Neural cell (in vitro differentiated cells): ENCODE results near the gene MAP3K5. TPM values are rescaled to one million over a fixed set of nuclear protein-coding genes. Genes with fewer than 3 reads are reported as not detected.

ENCODE experiments used
- H2AFZ ChIP-seq: fragments of 200-600, 300-800 bp; sonication (generic), shearing (Covaris generic); 2 replicates; pipeline ENCODE4 v1.6.0; 2014; ENCODE audit warnings: low read depth, mild to moderate bottlenecking, antibody characterized with exemption, low read length, moderate library complexity
- H3F3A ChIP-seq: fragments of 200-600 bp; shearing (Covaris generic); 2 replicates; pipeline ENCODE4 v1.6.1; 2016; ENCODE audit warnings: mild to moderate bottlenecking, moderate library complexity, mixed read lengths, antibody characterized with exemption, low read length; ENCODE audit not compliant: insufficient read depth, poor library complexity, severe bottlenecking
- H3K27ac ChIP-seq: fragments of 200-600, 300-800 bp; sonication (generic), shearing (Covaris generic); 2 replicates; pipeline ENCODE4 v1.5.1; 2014; ENCODE audit warnings: mild to moderate bottlenecking, low read length, moderate library complexity
- H3K27me3 ChIP-seq: fragments of 300-800, 200-600 bp; sonication (generic), shearing (Covaris generic); 2 replicates; pipeline ENCODE4 v1.6.0; 2014; ENCODE audit warnings: mild to moderate bottlenecking, low read depth, low read length, moderate library complexity; ENCODE audit not compliant: insufficient read depth
- H3K36me3 ChIP-seq: fragments of 300-800, 200-600 bp; sonication (generic), shearing (Covaris generic); 2 replicates; pipeline ENCODE4 v1.5.1; 2014; ENCODE audit warnings: mild to moderate bottlenecking, antibody characterized with exemption, low read length, moderate library complexity; ENCODE audit not compliant: insufficient read depth
- H3K4me2 ChIP-seq: fragments of 300-800, 200-600 bp; sonication (generic), shearing (Covaris generic); 2 replicates; pipeline ENCODE4 v1.6.0; 2014; ENCODE audit warnings: mild to moderate bottlenecking, low read length
- H3K4me3 ChIP-seq: fragments of 300-800, 200-600 bp; sonication (generic), shearing (Covaris generic); 2 replicates; pipeline ENCODE4 v1.5.1; 2014; ENCODE audit warnings: mild to moderate bottlenecking, low read length, moderate library complexity
- H3K79me2 ChIP-seq: fragments of 200-600 bp; shearing (Covaris generic); replicated peaks from 2 replicates; pipeline ENCODE4 v1.6.0; 2014; ENCODE audit warnings: mild to moderate bottlenecking, low read length, moderate library complexity; ENCODE audit not compliant: insufficient read depth
- H3K9ac ChIP-seq: fragments of 300-800, 200-600 bp; sonication (generic), shearing (Covaris generic); 2 replicates; pipeline ENCODE4 v1.6.1; 2016; ENCODE audit warnings: mild to moderate bottlenecking, low read length, mixed read lengths
- H3K9me2 ChIP-seq: fragments of 200-600 bp; shearing (Covaris generic); 2 replicates; pipeline ENCODE4 v1.6.1; 2016; ENCODE audit warnings: mild to moderate bottlenecking, low read length, mixed read lengths; ENCODE audit not compliant: insufficient read depth
- H3K9me3 ChIP-seq: fragments of 200-600, 300-800 bp; sonication (generic), shearing (Covaris generic); 2 replicates; pipeline ENCODE4 v1.6.1; 2016; ENCODE audit warnings: mild to moderate bottlenecking, mixed run types, low read length, moderate library complexity, mixed read lengths
- H4K20me1 ChIP-seq: fragments of 200-600 bp; shearing (Covaris generic); 2 replicates; pipeline ENCODE4 v1.6.1; 2016; ENCODE audit warnings: mild to moderate bottlenecking, mixed run types; ENCODE audit not compliant: insufficient read depth
- CTCF ChIP-seq: fragments of 450-650 bp; IDR thresholded peaks from 2 replicates; pipeline ENCODE4 v1.5.1; 2014; ENCODE audit warnings: antibody characterized with exemption, mild to moderate bottlenecking, moderate library complexity; ENCODE audit not compliant: poor library complexity, severe bottlenecking
- EP300 ChIP-seq: fragments of 450-650 bp; conservative IDR thresholded peaks from 2 replicates; pipeline ENCODE4 v1.6.1; 2014; ENCODE audit warnings: antibody characterized with exemption, mild to moderate bottlenecking, moderate library complexity; ENCODE audit not compliant: poor library complexity, severe bottlenecking
- EZH2 ChIP-seq: fragments of 200-600, 300-800 bp; shearing (Covaris generic), sonication (generic); IDR thresholded peaks from 2 replicates; pipeline ENCODE4 v1.6.1; 2014; ENCODE audit warnings: antibody characterized with exemption, low read length, borderline replicate concordance, mild to moderate bottlenecking; ENCODE audit not compliant: insufficient read depth, poor library complexity, severe bottlenecking
- MXI1 ChIP-seq: fragments of 450-650 bp; conservative IDR thresholded peaks from 2 replicates; pipeline ENCODE4 v1.6.1; 2014; ENCODE audit warnings: antibody characterized with exemption, mild to moderate bottlenecking; ENCODE audit not compliant: poor library complexity, severe bottlenecking
- POLR2AphosphoS5 ChIP-seq: IDR thresholded peaks from 2 replicates; pipeline ENCODE4 v1.6.1; 2012
- RAD21 ChIP-seq: fragments of 450-650 bp; conservative IDR thresholded peaks from 2 replicates; pipeline ENCODE4 v1.6.1; 2014; ENCODE audit warnings: antibody characterized with exemption, mild to moderate bottlenecking, moderate library complexity
- REST ChIP-seq: IDR thresholded peaks from 2 replicates; pipeline ENCODE4 v1.6.1; 2012; ENCODE audit warnings: borderline replicate concordance
- SMC3 ChIP-seq: fragments of 450-650 bp; conservative IDR thresholded peaks from 2 replicates; pipeline ENCODE4 v1.6.1; 2014; ENCODE audit warnings: antibody characterized with exemption, mild to moderate bottlenecking, moderate library complexity; ENCODE audit not compliant: poor library complexity
- TAF1 ChIP-seq: IDR thresholded peaks from 2 replicates; pipeline ENCODE4 v1.6.1; 2012; ENCODE audit warnings: low read depth
- polyA plus RNA-seq: library from polyadenylated mRNA; depleted of rRNA; stranded (reverse); fragments of >200 nt; gene quantifications from 2 replicates; pipeline ENCODE4 v1.2.3, GENCODE V29; 2014

The MAP3K5 gene
- polyA plus RNA-seq, 1 donor from 2014 or later = 2.0 TPM

- Histone ChIP-seq H3K36me3 (no peaks in the 10 kb centered on the region), H3K9me3 (no peaks in the 10 kb centered on the region), H2AFZ (no peak overlapping the region), H3K4me2 (no peak overlapping the region), H3K9ac (no peak overlapping the region), H3K27me3 (no peaks in the 10 kb centered on the region), H3K9me2 (no peaks in the 10 kb centered on the region), H3K79me2 (no peaks in the 10 kb centered on the region), H4K20me1 (no peaks in the 10 kb centered on the region), H3K4me3 (no peak overlapping the region), H3F3A (no peaks in the 10 kb centered on the region), H3K27ac (no peak overlapping the region)
- no peak for TF ChIP-seq CTCF
- TF ChIP-seq EP300 = no peak
- TF ChIP-seq POLR2AphosphoS5 = no peak
- no peak for TF ChIP-seq TAF1
- TF ChIP-seq RAD21 = no peak
- no peak for TF ChIP-seq MXI1
- no peak for TF ChIP-seq SMC3
- no peak for TF ChIP-seq REST
- no peak for TF ChIP-seq EZH2
Observed at GRCh38 chr6:136711644-136712043, 80.6 kb downstream of the MAP3K5 start.

- Histone ChIP-seq H3K9ac (no peak overlapping the region), H3K27ac (no peak overlapping the region), H4K20me1 (no peaks in the 10 kb centered on the region), H3K79me2 (no peaks in the 10 kb centered on the region), H3F3A (no peaks in the 10 kb centered on the region), H3K9me2 (no peaks in the 10 kb centered on the region), H3K4me3 (no peak overlapping the region), H3K4me2 (no peak overlapping the region), H3K27me3 (no peaks in the 10 kb centered on the region), H2AFZ (no peak overlapping the region), H3K36me3 (no peaks in the 10 kb centered on the region), H3K9me3 (no peaks in the 10 kb centered on the region)
- TF ChIP-seq EZH2 (no peak), MXI1 (no peak), POLR2AphosphoS5 (no peak), TAF1 (no peak), REST (no peak), RAD21 (no peak), SMC3 (no peak)
Observed at GRCh38 chr6:136710877-136711552, 81.3 kb downstream of the MAP3K5 start.
